K562 treated with DMSO at 1 percent for 24 hours (cell line): Measurements from ENCODE around the gene CEMIP. TPM values are rescaled to one million over a fixed set of nuclear protein-coding genes. Genes with fewer than 3 reads are reported as not detected.

ENCODE experiments used
- total RNA-seq: library from RNA; unstranded; fragments of 300-600 nt; gene quantifications from 2 replicates; pipeline ENCODE4 v1.2.3, GENCODE V29; 2022; ENCODE audit warnings: low read depth; ENCODE audit not compliant: insufficient read depth

Gene CEMIP
- not detected in 2 replicates for total RNA-seq

GRCh38 chr15:80778964-80779657 lies at the start of gene CEMIP:
Gene CEMIP (plus strand): TSS chr15:80779370. CDS start chr15:80873880, 94,510 bp downstream.

GRCh38 chr15:80989518-80990478 lies 210.6 kb downstream of the CEMIP start, which contains the start of gene MESD:
Gene MESD (minus strand): TSS chr15:80989819. CDS start chr15:80989791, 28 bp downstream.

GRCh38 chr15:81000624-81001151 lies 221.5 kb downstream of the CEMIP start, which contains the start of gene TLNRD1:
Gene TLNRD1 (plus strand): TSS chr15:81000923. CDS start chr15:81002272, 1,349 bp downstream.

Other genes starting within 250 kb of the CEMIP start
- gene ABHD17C, start 84.1 kb upstream of the CEMIP start, total RNA-seq, result 0.64 and 0.69 TPM in 2 replicates
- 18.9 and 20.2 TPM in 2 replicates for gene MESD, start 210.4 kb downstream of the CEMIP start, total RNA-seq
- gene TLNRD1, start 221.6 kb downstream of the CEMIP start, total RNA-seq, result 48.0 and 53.8 TPM in 2 replicates